Measurements from ENCODE around the gene FAM124A.

GRCh38 chr13:51227404-51227803, 5.2 kb downstream of the FAM124A start:
- TF ChIP-seq CTCF (IDR thresholded peaks at IDR 0.05) (no peak), POLR2A (IDR thresholded peaks at IDR 0.05) (no peak), POLR2AphosphoS5 (IDR thresholded peaks at IDR 0.05) (no peak), EP300 (IDR thresholded peaks at IDR 0.05; ENCODE audit: low read depth) (no peak)

All from transverse colon (tissue), 4 donors.